ENCODE results near the gene SYT8. TPM values are rescaled to one million over a fixed set of nuclear protein-coding genes. Genes with fewer than 3 reads are reported as not detected.

The SYT8 gene
- total and polyA plus RNA-seq, 12 donors, result not detected

GRCh38 chr11:1879342-1879940 lies 44.7 kb downstream of the SYT8 start:
- Histone ChIP-seq H3K4me3 (no peak overlapping the region), H3K27me3 (no peaks in the 10 kb centered on the region), H3K9me3 (no peaks in the 10 kb centered on the region), H3K4me1 (peaks cover 44 to 89% (median 76%) of the 10 kb centered on the region in 9 donors), H3K27ac (peak overlapping the region; percentile 88 to 100 (median 96)), H3K36me3 (peaks cover 0 to 34% (median 0%) of the 10 kb centered on the region in 9 donors)
- peak in 1 of 2 donors; percentile 15 for DNase-seq
- TF ChIP-seq CTCF (IDR thresholded peaks at IDR 0.05), result no peak
- ATAC-seq, result no peak
- intact Hi-C loops (cut with DNase I), result loop anchor here in 1 of 10 donors (5.0 kb wide), 1 partner anchor 37 kb away; no protein-coding TSS in a partner anchor
- WGBS, 2 donors, result 87 to 93% methylated on average over 13 of the region's 13 CpGs

DNA sequence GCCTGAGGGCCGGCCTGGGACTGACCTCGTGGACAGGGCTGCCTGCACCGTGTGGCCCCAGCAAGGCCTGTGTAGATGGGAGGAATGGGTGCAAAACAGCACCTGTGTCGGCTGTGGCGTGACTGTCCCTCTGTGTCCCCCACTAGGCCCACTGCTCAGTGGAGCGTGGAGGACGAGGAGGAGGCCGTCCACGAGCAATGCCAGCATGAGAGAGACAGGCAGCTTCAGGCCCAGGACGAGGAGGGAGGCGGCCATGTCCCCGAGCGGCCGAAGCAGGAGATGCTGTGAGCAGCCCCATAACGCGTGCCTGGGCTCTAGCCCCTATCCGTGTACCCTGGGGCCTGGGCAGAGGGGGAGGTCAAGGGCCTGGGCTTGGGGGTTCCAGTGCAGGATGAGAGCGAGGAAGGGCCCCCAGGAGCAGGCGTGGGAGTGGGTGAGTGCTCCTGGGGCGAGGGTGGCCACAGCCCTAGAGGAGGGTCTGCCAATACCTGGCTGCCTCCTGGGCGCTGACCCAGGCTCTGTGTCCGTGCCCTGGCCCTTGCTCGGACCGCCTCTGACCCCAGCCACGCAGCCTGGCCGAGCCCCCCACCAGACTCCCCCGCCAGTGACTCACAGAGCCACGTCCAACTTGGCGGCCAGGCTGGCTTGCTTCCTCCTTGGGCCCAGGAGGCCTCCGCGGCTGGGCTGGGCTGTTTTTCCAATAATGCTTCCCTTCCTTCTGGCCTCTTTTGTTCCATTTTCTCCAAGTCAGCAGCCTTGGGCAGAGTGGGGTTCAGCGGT lies 45.3 kb downstream of the SYT8 start:
- H3K4me1 ChIP-seq, result peaks cover 44 to 82% (median 70%) of the 10 kb centered on the region in 9 donors
- 56 to 67% methylated on average over 30 to 32 of the region's 32 CpGs for WGBS, 2 donors
- no peak for TF ChIP-seq CTCF (IDR thresholded peaks at IDR 0.05)

GRCh38 chr11:1880746-1881441 lies 46.1 kb downstream of the SYT8 start:
- intact Hi-C loops (cut with DNase I), result loop anchor here in 8 of 10 donors (2.0 to 10.0 kb wide), 8 partner anchors 36 to 274 kb away; partner anchors contain the start of genes TNNT3 (in 5 of the 8) and TNNI2 (in 3 of the 8)
- 67 to 77% methylated on average over 9 of the region's 9 CpGs for WGBS, 2 donors
- no peak for TF ChIP-seq CTCF (IDR thresholded peaks at IDR 0.05)
- Histone ChIP-seq H3K36me3 (peaks cover 0 to 48% (median 0%) of the 10 kb centered on the region in 9 donors), H3K9me3 (no peaks in the 10 kb centered on the region), H3K27ac (peak overlapping the region; percentile 88 to 100 (median 96)), H3K4me3 (peak overlapping the region in 1 of 10 donors; percentile 6), H3K27me3 (no peaks in the 10 kb centered on the region), H3K4me1 (peaks cover 44 to 75% (median 63%) of the 10 kb centered on the region in 9 donors)
- no peak for DNase-seq
- ATAC-seq, result peak in 4 of 8 donors; percentile 0 to 12 (median 1)

More for the DNA sequence above, 45.3 kb downstream of the SYT8 start:
- Histone ChIP-seq H3K27me3 (no peaks in the 10 kb centered on the region), H3K4me3 (no peak overlapping the region), H3K36me3 (peaks cover 0 to 41% (median 0%) of the 10 kb centered on the region in 9 donors), H3K27ac (peak overlapping the region; percentile 88 to 100 (median 96)), H3K9me3 (no peaks in the 10 kb centered on the region)
- peak; percentile 45 to 73 (median 64) for ATAC-seq
- peak; percentile 82 to 84 for DNase-seq
- intact Hi-C loops (cut with DNase I), result loop anchor here in 8 of 10 donors (2.0 to 10.0 kb wide), 8 partner anchors 37 to 275 kb away; partner anchors contain the start of genes TNNT3 (in 5 of the 8) and TNNI2 (in 3 of the 8)

All from heart right ventricle (tissue), 16 donors.